GM12891 (cell line): ENCODE measurements around the gene AGFG1. TPM values are rescaled to one million over a fixed set of nuclear protein-coding genes. Genes with fewer than 3 reads are reported as not detected.

Experiments
- DNase-seq: peaks from one replicate; pipeline ENCODE4 v3.0.0; 2011; ENCODE audit warnings: low spot score; ENCODE audit not compliant: insufficient read length
- FAIRE-seq: peaks from 2 replicates; lab custom pipeline; 2011; peaks lifted over from hg19 to GRCh38; lab: Jason Lieb, UNC
- PAX5 ChIP-seq: IDR thresholded peaks from 2 replicates; pipeline ENCODE4 v1.6.1; 2011; ENCODE audit warnings: low read length, moderate library complexity, mild to moderate bottlenecking; ENCODE audit not compliant: insufficient read depth, severe bottlenecking
- POLR2A ChIP-seq: IDR thresholded peaks from 2 replicates; pipeline ENCODE4 v1.6.1; 2011; ENCODE audit warnings: low read depth, low read length, control low read depth
- POLR2AphosphoS5 ChIP-seq: IDR thresholded peaks from 2 replicates; pipeline ENCODE4 v1.6.1; 2011; ENCODE audit warnings: low read depth, low read length, control low read depth
- POU2F2 ChIP-seq: IDR thresholded peaks from 2 replicates; pipeline ENCODE4 v1.6.1; 2011; ENCODE audit warnings: low read depth, mild to moderate bottlenecking, control low read depth, low read length, moderate library complexity
- SPI1 ChIP-seq: IDR thresholded peaks from 2 replicates; pipeline ENCODE4 v1.6.1; 2011; ENCODE audit warnings: low read depth, low read length, control low read depth
- TAF1 ChIP-seq: IDR thresholded peaks from 2 replicates; pipeline ENCODE4 v1.6.1; 2011; ENCODE audit warnings: low read depth, low read length, control low read depth
- polyA plus RNA-seq: library from polyadenylated mRNA; unstranded; fragments of >200 nt; gene quantifications from one replicate; pipeline ENCODE4 v1.2.1, GENCODE V29; 2012; ENCODE audit warnings: low read depth, missing spikeins, inconsistent platforms; ENCODE audit not compliant: missing spikeins

Gene AGFG1
- 46.8 TPM for polyA plus RNA-seq

- peak; percentile 86 for FAIRE-seq
- DNase-seq, result peak; percentile 79
- TF ChIP-seq TAF1 (peak; percentile 35; the same call in 1 of the 2 replicates), PAX5 (no peak), POU2F2 (no peak), POLR2AphosphoS5 (no peak), POLR2A (no peak)
Observed at GRCh38 chr2:227471924-227472264, at the start of gene AGFG1. Gene AGFG1, plus strand, starts transcription at chr2:227472156. Its CDS starts 266 bp downstream, at chr2:227472422.

GRCh38 chr2:227423656-227424499, 48.1 kb upstream of the AGFG1 start:
- DNase-seq, result no peak
- no peak for FAIRE-seq
- TF ChIP-seq TAF1, result no peak
- no peak for TF ChIP-seq SPI1
- no peak for TF ChIP-seq PAX5
- no peak for TF ChIP-seq POLR2A

- DNase-seq, result no peak
- no peak for TF ChIP-seq PAX5
- TF ChIP-seq POLR2A, result no peak
- no peak for TF ChIP-seq POU2F2
- TF ChIP-seq POLR2AphosphoS5, result no peak
- no peak for TF ChIP-seq SPI1
- TF ChIP-seq TAF1, result no peak
- no peak for FAIRE-seq
Observed at GRCh38 chr2:227428731-227429285, 43.1 kb upstream of the AGFG1 start.

GRCh38 chr2:227430639-227431038, 41.3 kb upstream of the AGFG1 start:
- no peak for FAIRE-seq
- DNase-seq, result no peak
- TF ChIP-seq POLR2AphosphoS5 (no peak), POU2F2 (no peak), TAF1 (no peak), SPI1 (no peak), POLR2A (no peak), PAX5 (no peak)

GRCh38 chr2:227433171-227433570, 38.8 kb upstream of the AGFG1 start:
- TF ChIP-seq SPI1 (no peak), PAX5 (no peak), POLR2A (no peak), POU2F2 (no peak), TAF1 (no peak), POLR2AphosphoS5 (no peak)
- no peak for FAIRE-seq
- DNase-seq, result no peak

- TF ChIP-seq TAF1 (no peak), SPI1 (no peak), POLR2AphosphoS5 (no peak), POU2F2 (no peak), PAX5 (no peak), POLR2A (no peak)
- FAIRE-seq (no peak), DNase-seq (no peak)
Observed at GRCh38 chr2:227436436-227437174, 35.4 kb upstream of the AGFG1 start.

GRCh38 chr2:227439214-227439613, 32.7 kb upstream of the AGFG1 start:
- FAIRE-seq, result peak; percentile 9
- no peak for DNase-seq
- TF ChIP-seq PAX5 (no peak), POLR2A (no peak)

GRCh38 chr2:227442639-227443038, 29.3 kb upstream of the AGFG1 start:
- DNase-seq (no peak), FAIRE-seq (peak; percentile 91)
- TF ChIP-seq POLR2AphosphoS5 (no peak), SPI1 (no peak), POLR2A (no peak), TAF1 (no peak), PAX5 (no peak), POU2F2 (no peak)

GRCh38 chr2:227443889-227444568, 27.9 kb upstream of the AGFG1 start:
- TF ChIP-seq POU2F2 (no peak), TAF1 (no peak), POLR2A (no peak), POLR2AphosphoS5 (no peak), SPI1 (no peak), PAX5 (no peak)
- DNase-seq (no peak), FAIRE-seq (no peak)

GRCh38 chr2:227447606-227448005, 24.4 kb upstream of the AGFG1 start:
- no peak for TF ChIP-seq POLR2AphosphoS5
- no peak for TF ChIP-seq SPI1
- TF ChIP-seq TAF1, result no peak
- TF ChIP-seq PAX5, result no peak
- no peak for TF ChIP-seq POU2F2
- TF ChIP-seq POLR2A, result no peak
- no peak for DNase-seq
- no peak for FAIRE-seq
